GM18519 (cell line): ENCODE results near the gene FRYL.
"Not testable (repeated sequence)": the region's sequence is repeated elsewhere in the genome, so short reads cannot be mapped to it uniquely, and the experiment has no call there.

Experiments used
- ATAC-seq: cut with Tn5 transposase; IDR thresholded peaks from one replicate; pipeline ENCODE4 v1.9.1; 2021; ENCODE audit warnings: mild to moderate bottlenecking, moderate library complexity; ENCODE audit not compliant: unreplicated experiment, low FRiP score

The FRYL gene

DNA sequence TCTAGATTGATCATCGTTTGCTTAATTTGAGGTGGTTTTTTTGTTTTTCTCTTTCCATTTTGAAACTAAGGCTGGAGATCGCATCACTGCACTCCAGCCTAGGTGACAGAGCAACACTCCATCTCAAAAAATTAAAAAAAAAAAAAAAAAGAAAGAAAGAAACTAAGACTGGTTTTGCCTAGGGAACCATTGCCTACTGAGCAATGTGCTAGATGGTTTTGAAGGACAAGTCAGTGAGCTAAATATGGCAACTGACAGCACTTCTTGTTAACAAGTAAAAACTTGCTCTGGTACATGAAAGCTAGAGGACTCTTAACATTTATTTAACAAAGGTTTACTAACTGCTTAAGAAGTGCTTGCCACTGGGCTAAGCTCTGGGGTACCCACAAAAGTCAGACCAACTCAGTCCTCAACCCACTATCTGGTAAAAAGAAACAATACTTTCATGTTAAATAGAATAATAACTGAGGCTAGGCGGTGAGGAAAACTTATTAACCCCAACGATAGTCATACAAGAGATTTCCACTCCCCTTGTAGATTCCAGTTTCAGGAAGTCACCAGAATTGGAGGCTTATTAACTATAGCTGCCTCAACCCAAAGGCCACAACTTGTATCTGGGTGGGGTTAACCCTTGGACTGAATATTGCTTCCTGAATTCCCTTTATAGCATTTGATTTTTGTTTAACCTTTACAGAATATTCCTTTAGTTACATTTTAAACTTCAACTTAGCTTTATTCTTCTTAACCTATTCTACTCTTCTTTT is 111.6 kb downstream of the FRYL start:
- ATAC-seq, result no peak

- ATAC-seq, result no peak
Measured at GRCh38 chr4:48667148-48667547, 112.9 kb downstream of the FRYL start.

- ATAC-seq, result no peak
Measured at GRCh38 chr4:48665555-48666186, 114.4 kb downstream of the FRYL start.

GRCh38 chr4:48664938-48665337 is 115.1 kb downstream of the FRYL start:
- no peak for ATAC-seq

- ATAC-seq, result no peak
Measured at GRCh38 chr4:48661391-48661790, 118.7 kb downstream of the FRYL start.

GRCh38 chr4:48660347-48660746 is 119.7 kb downstream of the FRYL start:
- ATAC-seq, result no peak

DNA sequence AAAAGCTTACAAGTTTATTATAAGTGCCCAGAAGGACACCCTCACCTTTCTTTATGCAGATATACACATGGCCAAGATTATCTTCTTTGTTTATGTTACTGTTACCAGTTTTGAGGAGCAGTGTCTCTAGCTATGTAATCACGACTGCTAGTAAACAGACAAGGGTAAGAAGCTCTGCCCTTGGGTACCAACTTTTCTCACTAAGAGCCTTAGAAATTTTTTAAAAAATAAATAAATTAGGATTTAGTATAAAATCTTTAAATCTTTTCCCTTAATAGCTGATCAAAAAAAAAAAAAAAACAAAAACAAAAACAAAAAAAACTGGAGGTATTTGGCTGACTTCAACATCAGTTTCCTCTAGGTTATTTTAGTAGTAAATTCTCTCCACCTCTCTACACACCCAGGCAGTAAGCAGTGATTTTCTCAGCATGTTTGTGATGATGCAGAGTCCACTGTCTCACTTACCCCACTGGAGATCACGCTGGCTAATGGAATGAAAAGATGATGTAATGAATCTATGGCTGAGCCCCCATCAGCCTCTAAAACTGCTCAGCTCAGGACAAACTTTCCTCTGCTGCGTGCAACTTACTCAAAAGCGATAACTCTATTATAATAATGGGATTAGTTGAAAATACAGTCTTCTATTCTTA is 125.9 kb downstream of the FRYL start:
- no peak for ATAC-seq

GRCh38 chr4:48653217-48654014 is 126.7 kb downstream of the FRYL start:
- ATAC-seq, result no peak

DNA sequence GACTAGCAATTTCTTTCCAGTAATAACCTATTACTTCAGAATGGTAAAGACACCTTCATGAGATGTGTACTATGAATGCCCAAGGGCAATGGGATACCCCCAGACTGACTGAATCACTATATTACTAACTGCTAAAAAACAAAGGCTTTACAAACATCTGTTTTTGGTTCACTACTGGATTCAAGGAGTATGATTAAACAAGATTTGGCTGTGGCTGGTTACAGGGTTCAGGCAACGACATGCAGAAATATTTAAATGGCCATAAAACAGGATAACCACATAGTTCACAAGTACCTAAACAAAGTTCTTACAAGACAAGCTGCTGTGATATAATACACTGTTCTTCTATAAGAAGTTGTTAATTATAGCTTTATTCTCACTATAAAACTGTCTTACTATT is 128.2 kb downstream of the FRYL start:
- ATAC-seq, result no peak

- ATAC-seq, result no peak
Measured at GRCh38 chr4:48649505-48649904, 130.6 kb downstream of the FRYL start.

- no peak for ATAC-seq
Measured at GRCh38 chr4:48645225-48645794, 134.8 kb downstream of the FRYL start.

GRCh38 chr4:48642421-48643374 is 137.4 kb downstream of the FRYL start:
- no peak for ATAC-seq

DNA sequence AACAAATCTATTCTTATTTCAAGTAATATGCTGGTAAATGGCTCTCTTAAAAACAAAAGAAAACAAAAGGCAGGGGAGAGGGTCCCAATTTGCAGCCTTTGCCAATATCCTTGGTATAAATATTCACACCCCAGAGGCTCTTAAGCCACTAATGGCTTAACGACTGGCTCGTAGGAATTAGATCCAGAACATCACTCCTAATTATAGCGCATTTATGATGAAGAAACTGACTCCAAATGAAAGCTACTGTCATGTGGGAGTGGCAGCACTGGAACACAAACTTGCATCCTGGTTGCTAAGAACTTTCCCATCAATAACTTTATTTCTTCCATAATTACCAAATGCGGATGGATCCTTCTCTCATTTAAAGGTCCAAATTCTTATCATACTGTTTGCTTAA is 138.7 kb downstream of the FRYL start:
- no peak for ATAC-seq

DNA sequence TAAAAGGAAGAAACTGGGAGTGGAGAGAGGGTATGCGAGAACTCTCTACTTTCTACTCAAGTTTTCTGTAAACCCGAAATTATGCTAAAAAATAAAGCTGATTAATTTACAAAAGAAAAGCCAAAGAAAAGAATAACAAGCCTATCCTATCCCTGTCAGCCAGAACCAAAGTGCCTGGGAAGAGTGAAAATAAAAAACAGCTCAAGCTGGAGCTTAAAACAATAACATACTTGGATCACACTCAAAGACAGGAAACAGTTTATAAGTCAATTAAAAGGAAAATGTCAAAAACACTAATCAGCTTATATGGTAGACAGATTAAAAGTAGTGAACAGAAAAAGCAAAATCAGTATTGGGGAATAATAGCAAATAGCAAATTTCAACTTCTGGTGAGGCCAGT is 139.4 kb downstream of the FRYL start:
- ATAC-seq, result no peak

GRCh38 chr4:48640225-48640624 is 139.9 kb downstream of the FRYL start:
- ATAC-seq, result no peak

DNA sequence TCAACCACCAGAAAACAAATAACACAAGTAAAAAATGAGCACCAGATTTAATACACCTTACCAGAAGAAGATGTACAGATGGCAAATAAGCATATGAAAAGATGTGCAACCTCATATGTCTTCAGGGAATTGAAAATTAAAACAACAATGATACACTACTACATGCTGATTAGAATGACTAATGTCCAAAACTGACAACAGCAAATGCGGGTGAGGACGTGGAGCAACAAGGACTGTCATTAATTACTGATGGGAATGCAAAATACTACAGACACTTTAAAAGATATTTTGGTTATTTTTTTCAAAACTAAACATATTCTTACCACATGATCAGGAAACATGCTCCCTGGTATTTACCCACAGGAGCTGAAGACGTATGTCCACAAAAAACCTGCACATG is 140.3 kb downstream of the FRYL start:
- no peak for ATAC-seq

DNA sequence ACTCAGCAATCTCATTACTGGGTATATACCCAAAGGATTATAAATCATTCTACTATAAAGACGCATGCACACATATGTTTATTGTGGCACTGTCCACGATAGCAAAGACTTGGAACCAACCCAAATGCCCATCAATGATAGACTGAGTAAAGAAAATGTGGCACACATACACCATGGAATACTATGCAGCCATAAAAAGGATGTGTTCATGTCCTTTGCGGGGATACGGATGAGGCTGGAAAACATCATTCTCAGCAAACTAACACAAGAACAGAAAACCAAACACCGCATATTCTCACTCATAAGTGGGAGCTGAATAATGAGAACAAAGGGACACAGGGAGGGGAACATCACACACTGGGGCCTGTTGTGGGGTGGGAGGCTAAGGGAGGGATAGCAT is 141.5 kb downstream of the FRYL start:
- ATAC-seq, result not testable (repeated sequence)

DNA sequence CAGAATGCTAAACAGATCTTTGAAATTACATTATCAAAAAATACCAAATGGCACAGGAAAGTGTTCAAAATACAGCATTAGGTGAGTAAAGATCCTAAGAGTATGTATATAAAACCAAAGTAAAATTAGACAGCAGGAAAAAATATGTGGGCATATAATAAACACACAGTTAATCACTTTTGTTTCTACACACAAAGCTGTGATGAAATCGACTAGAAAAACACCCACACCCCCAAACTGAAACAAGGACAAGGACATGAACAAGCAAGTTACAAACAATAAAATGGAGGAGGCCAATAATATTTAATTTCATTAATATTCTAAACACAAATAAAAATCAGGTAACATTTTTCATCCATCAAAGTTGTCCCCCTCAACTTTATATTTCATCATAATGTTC is 143.2 kb downstream of the FRYL start:
- no peak for ATAC-seq

DNA sequence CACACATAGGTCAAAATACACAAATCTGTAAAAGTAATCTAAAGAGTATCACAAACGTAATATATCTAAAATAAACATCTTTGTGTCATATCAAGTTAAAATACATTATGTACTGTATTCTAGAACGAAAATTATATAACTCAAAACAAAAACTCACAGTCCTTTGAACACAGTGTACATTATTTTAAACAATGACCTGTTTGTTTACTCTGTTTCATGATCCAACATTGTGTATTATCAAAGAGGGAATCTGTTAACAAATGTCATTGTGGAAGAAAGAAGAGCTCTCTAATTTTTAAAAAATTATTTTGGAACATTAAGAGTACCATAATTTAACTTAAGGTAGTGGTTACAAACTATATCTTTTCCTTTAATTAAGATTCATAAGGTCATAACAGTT is 144.1 kb downstream of the FRYL start:
- no peak for ATAC-seq

DNA sequence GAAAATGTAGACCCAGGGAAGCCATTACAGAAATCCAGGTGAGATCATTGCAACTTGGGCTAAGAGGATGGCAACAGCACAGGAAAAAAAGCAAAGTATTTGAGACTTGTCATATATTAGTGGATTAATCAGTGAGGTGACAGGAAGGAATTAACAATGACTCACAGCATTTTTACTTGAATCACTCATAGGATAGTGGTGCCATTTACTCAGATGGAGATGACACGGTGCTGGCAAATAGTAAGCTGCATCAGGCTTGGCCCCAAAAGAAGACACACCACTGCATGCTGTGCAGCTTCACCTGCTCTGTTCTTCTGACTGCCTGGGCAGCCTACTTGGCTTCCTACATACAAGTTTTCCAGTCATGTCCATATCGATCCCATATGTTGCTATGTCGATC is 144.8 kb downstream of the FRYL start:
- ATAC-seq, result no peak
